ENCODE results near the gene SLC8B1. TPM values are rescaled to one million over a fixed set of nuclear protein-coding genes. Genes with fewer than 3 reads are reported as not detected.

The SLC8B1 gene
- total RNA-seq, 4 donors from 2014 or later: 19.6 to 31.9 (median 28.5) TPM

- DNase-seq: no peak
- intact Hi-C loops (cut with DNase I): no loop called here
- Histone ChIP-seq H3K9me3 (no peaks in the 10 kb centered on the region), H3K4me3 (no peak overlapping the region), H3K4me1 (peaks cover 24 to 50% (median 26%) of the 10 kb centered on the region in 3 donors), H3K27me3 (no peaks in the 10 kb centered on the region), H3K36me3 (peaks cover 0 to 84% (median 5%) of the 10 kb centered on the region in 3 donors), H3K27ac (peak overlapping the region in 2 of 4 donors; percentile 85 to 86)
- TF ChIP-seq POLR2A (IDR thresholded peaks at IDR 0.05): no peak
- TF ChIP-seq CTCF (IDR thresholded peaks at IDR 0.05): no peak
- WGBS, 2 donors: 94 to 100% methylated on average over 4 to 10 of the region's 12 CpGs
Observed at GRCh38 chr12:113269257-113269943, 65.5 kb downstream of the SLC8B1 start.

GRCh38 chr12:113268621-113269020 is 66.3 kb downstream of the SLC8B1 start:
- Histone ChIP-seq H3K4me3 (no peak overlapping the region), H3K4me1 (peaks cover 24 to 56% (median 26%) of the 10 kb centered on the region in 3 donors), H3K27me3 (no peaks in the 10 kb centered on the region), H3K9me3 (no peaks in the 10 kb centered on the region), H3K36me3 (peaks cover 0 to 84% (median 5%) of the 10 kb centered on the region in 3 donors), H3K27ac (peak overlapping the region in 2 of 4 donors; percentile 58 to 72)
- intact Hi-C loops (cut with DNase I): no loop called here
- WGBS, 2 donors: 78 to 94% methylated on average over 2 to 11 of the region's 19 CpGs
- no peak for DNase-seq
- no peak for TF ChIP-seq CTCF (IDR thresholded peaks at IDR 0.05)
- TF ChIP-seq POLR2A (IDR thresholded peaks at IDR 0.05): no peak

- WGBS, 2 donors: 86 to 93% methylated on average over 6 to 11 of the region's 12 CpGs
- intact Hi-C loops (cut with DNase I): no loop called here
- DNase-seq: no peak
- Histone ChIP-seq H3K27me3 (no peaks in the 10 kb centered on the region), H3K4me3 (no peak overlapping the region), H3K27ac (peak overlapping the region in 3 of 4 donors; percentile 51 to 72 (median 58)), H3K4me1 (peaks cover 24 to 56% (median 24%) of the 10 kb centered on the region in 3 donors), H3K36me3 (peaks cover 0 to 84% (median 5%) of the 10 kb centered on the region in 3 donors), H3K9me3 (no peaks in the 10 kb centered on the region)
- TF ChIP-seq CTCF (IDR thresholded peaks at IDR 0.05) (no peak), POLR2A (IDR thresholded peaks at IDR 0.05) (no peak)
Observed at GRCh38 chr12:113268136-113268535, 66.8 kb downstream of the SLC8B1 start.

- peak overlapping the region in 3 of 4 donors; percentile 55 to 72 (median 58) for H3K27ac ChIP-seq
- DNase-seq: no peak
- TF ChIP-seq CTCF (IDR thresholded peaks at IDR 0.05): no peak
- no peak for TF ChIP-seq POLR2A (IDR thresholded peaks at IDR 0.05)
- intact Hi-C loops (cut with DNase I): no loop called here
- no peak overlapping the region for H3K4me3 ChIP-seq
- peaks cover 19 to 55% (median 22%) of the 10 kb centered on the region in 3 donors for H3K4me1 ChIP-seq
- no peaks in the 10 kb centered on the region for H3K9me3 ChIP-seq
- 87 to 92% methylated on average over 4 to 6 of the region's 7 CpGs for whole genome bisulfite sequencing, 2 donors
- no peaks in the 10 kb centered on the region for H3K27me3 ChIP-seq
- peaks cover 0 to 84% (median 5%) of the 10 kb centered on the region in 3 donors for H3K36me3 ChIP-seq
Observed at GRCh38 chr12:113267621-113268020, 67.3 kb downstream of the SLC8B1 start.

GRCh38 chr12:113266106-113266895 is 68.6 kb downstream of the SLC8B1 start:
- Histone ChIP-seq H3K36me3 (peaks cover 0 to 97% (median 5%) of the 10 kb centered on the region in 3 donors), H3K27me3 (no peaks in the 10 kb centered on the region), H3K27ac (peak overlapping the region in 3 of 4 donors; percentile 51 to 72 (median 55)), H3K9me3 (no peaks in the 10 kb centered on the region), H3K4me1 (peaks cover 10 to 55% (median 10%) of the 10 kb centered on the region in 3 donors), H3K4me3 (no peak overlapping the region)
- intact Hi-C loops (cut with DNase I): no loop called here
- TF ChIP-seq CTCF (IDR thresholded peaks at IDR 0.05): no peak
- no peak for TF ChIP-seq POLR2A (IDR thresholded peaks at IDR 0.05)
- no peak for DNase-seq
- whole genome bisulfite sequencing, 2 donors: 96 to 97% methylated on average over 7 to 17 of the region's 23 CpGs
